Mucosa of stomach (tissue), 1 donor: ENCODE measurements around the gene PLXNA4.

Experiments
- H3K27me3 ChIP-seq: one replicate; pipeline ENCODE4 v1.7.0; 2013; ENCODE audit warnings: mild to moderate bottlenecking, low read length; ENCODE audit not compliant: control insufficient read depth, insufficient read depth
- H3K36me3 ChIP-seq: one replicate; pipeline ENCODE4 v1.7.0; 2013; ENCODE audit warnings: low read length; ENCODE audit not compliant: control insufficient read depth, insufficient read depth
- H3K4me1 ChIP-seq: one replicate; pipeline ENCODE4 v1.7.0; 2013; ENCODE audit warnings: mild to moderate bottlenecking, low read length; ENCODE audit not compliant: control insufficient read depth, insufficient read depth
- H3K4me3 ChIP-seq: one replicate; pipeline ENCODE4 v1.7.0; 2013; ENCODE audit warnings: low read length
- H3K9ac ChIP-seq: one replicate; pipeline ENCODE4 v1.7.0; 2013; ENCODE audit warnings: mild to moderate bottlenecking, low read length, moderate library complexity
- H3K9me3 ChIP-seq: one replicate; pipeline ENCODE4 v1.7.0; 2013; ENCODE audit warnings: mild to moderate bottlenecking, low read length, moderate library complexity; ENCODE audit not compliant: control insufficient read depth
- donor health status: Pancreatic carcinoma.

PLXNA4 gene

DNA sequence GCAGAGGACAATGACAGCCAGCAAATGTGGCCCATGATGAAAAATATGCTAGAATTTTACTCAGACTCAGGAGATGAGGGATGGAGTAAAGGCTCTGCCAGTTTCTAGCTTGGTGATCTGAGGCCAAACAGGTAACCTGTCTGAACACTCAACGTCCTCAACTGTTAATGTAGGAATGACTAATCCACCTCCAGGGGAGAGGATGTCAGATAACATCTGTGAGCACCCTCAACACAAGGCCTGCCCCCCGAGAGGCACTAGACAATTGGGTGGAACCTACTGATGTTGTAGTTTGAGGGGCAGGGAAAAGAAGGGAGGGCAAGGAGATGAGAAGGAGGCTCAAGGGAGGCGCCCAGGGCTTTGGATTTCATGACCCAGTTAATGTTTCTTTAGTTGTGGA lies 445.1 kb downstream of the PLXNA4 start:
- H3K9ac ChIP-seq, result no peak overlapping the region
- no peaks in the 10 kb centered on the region for H3K27me3 ChIP-seq
- H3K9me3 ChIP-seq, result no peaks in the 10 kb centered on the region
- H3K4me1 ChIP-seq, result no peaks in the 10 kb centered on the region
- H3K4me3 ChIP-seq, result no peak overlapping the region
- H3K36me3 ChIP-seq, result no peaks in the 10 kb centered on the region

DNA sequence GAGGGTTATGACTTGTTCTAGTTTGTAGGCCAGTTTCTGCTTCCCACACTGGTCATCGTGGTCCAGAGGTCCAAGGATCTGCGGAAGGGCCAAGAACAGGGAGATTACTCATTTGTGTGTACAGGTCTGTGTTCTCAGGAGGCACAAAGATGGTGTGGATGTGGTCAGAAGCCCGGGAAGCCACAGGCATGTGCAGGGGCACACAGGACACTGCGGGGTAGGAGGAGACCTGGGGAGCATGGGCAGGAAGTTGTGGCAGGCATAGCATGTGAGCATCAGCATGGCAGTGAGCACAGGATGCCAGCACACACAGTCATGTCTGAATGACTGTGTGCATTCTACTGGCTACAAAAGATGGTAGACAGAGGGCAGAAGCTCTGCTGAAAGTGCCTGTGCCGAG lies 445.8 kb downstream of the PLXNA4 start:
- no peak overlapping the region for H3K9ac ChIP-seq
- H3K27me3 ChIP-seq, result no peaks in the 10 kb centered on the region
- H3K9me3 ChIP-seq, result no peaks in the 10 kb centered on the region
- H3K4me3 ChIP-seq, result no peak overlapping the region
- H3K4me1 ChIP-seq, result no peaks in the 10 kb centered on the region
- H3K36me3 ChIP-seq, result no peaks in the 10 kb centered on the region

- H3K9me3 ChIP-seq, result no peaks in the 10 kb centered on the region
- no peak overlapping the region for H3K9ac ChIP-seq
- H3K27me3 ChIP-seq, result no peaks in the 10 kb centered on the region
- H3K4me3 ChIP-seq, result no peak overlapping the region
- no peaks in the 10 kb centered on the region for H3K4me1 ChIP-seq
- H3K36me3 ChIP-seq, result no peaks in the 10 kb centered on the region
Observed at GRCh38 chr7:132125872-132126595, 450.2 kb downstream of the PLXNA4 start.

DNA sequence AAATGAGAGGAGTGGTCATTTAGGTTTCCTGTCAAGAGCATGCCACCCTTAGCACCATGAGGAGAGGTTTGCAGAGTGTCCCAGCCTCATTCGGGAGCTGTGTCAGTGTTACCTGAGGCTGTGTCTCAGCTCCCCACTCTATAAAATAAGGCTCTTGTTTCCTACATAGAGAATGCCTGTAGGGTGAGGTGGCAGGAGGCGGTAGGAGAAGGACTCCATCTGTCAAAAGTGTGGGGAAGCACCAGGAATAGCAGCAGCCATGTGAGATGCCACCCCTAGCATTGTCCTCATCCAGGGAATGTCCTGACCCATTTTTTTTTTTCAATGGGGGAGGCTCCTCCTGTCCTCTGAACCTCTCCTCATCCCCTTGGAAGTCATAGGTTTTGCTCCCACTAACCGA lies 451.2 kb downstream of the PLXNA4 start:
- no peaks in the 10 kb centered on the region for H3K36me3 ChIP-seq
- H3K4me3 ChIP-seq, result no peak overlapping the region
- H3K4me1 ChIP-seq, result no peaks in the 10 kb centered on the region
- no peak overlapping the region for H3K9ac ChIP-seq
- no peaks in the 10 kb centered on the region for H3K27me3 ChIP-seq
- H3K9me3 ChIP-seq, result no peaks in the 10 kb centered on the region

DNA sequence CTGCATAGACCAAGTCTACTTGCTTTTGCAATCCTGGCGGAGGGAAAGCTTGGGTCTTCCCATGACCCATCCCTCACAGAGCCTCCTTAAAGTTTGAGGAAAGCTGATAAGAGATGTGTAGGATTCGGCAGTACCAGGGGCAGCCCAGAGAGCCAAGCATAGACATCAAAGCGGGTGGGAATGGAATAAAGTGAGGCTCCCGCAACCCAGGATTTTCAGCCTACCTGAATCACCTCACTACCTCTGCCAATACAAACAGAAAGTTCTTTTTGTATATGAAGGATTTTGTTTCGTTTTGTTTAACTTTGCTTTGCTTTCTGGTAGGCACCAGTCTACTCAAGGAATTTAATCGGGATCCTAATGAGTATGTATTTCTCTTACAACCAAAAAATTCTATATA lies 451.7 kb downstream of the PLXNA4 start:
- H3K9ac ChIP-seq, result no peak overlapping the region
- no peak overlapping the region for H3K4me3 ChIP-seq
- H3K27me3 ChIP-seq, result no peaks in the 10 kb centered on the region

DNA sequence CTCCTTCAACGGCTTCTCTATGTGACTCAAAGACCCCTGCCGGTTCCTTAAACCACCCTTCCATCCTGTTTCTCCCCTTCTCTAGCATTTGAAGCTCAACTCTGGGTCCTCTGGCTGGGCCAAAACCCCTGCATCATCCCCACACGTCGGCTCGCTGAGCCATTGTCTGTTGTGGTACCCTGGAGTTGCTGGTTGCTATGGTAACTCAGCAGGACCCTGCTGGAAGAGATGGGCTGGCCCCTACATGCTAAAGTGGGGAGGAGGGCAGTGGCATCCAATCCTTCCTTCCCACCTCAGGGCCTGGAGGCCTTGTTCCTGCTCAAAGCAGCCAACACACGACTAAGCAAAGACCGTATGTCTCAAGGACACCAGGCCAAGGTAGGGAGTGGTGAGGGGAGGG lies 452.5 kb downstream of the PLXNA4 start:
- Histone ChIP-seq H3K9me3 (no peaks in the 10 kb centered on the region), H3K4me1 (no peaks in the 10 kb centered on the region), H3K4me3 (no peak overlapping the region), H3K27me3 (no peaks in the 10 kb centered on the region), H3K9ac (no peak overlapping the region), H3K36me3 (no peaks in the 10 kb centered on the region)

More for the DNA sequence above, 451.7 kb downstream of the PLXNA4 start:
- H3K36me3 ChIP-seq, result no peaks in the 10 kb centered on the region
- H3K9me3 ChIP-seq, result no peaks in the 10 kb centered on the region
- H3K4me1 ChIP-seq, result no peaks in the 10 kb centered on the region

GRCh38 chr7:132122901-132123300 lies 453.4 kb downstream of the PLXNA4 start:
- H3K27me3 ChIP-seq, result no peaks in the 10 kb centered on the region
- H3K9me3 ChIP-seq, result no peaks in the 10 kb centered on the region
- H3K36me3 ChIP-seq, result no peaks in the 10 kb centered on the region
- H3K4me3 ChIP-seq, result no peak overlapping the region
- no peaks in the 10 kb centered on the region for H3K4me1 ChIP-seq
- no peak overlapping the region for H3K9ac ChIP-seq

GRCh38 chr7:132121987-132122386 lies 454.3 kb downstream of the PLXNA4 start:
- Histone ChIP-seq H3K27me3 (no peaks in the 10 kb centered on the region), H3K36me3 (no peaks in the 10 kb centered on the region), H3K9ac (no peak overlapping the region), H3K4me1 (no peaks in the 10 kb centered on the region), H3K9me3 (no peaks in the 10 kb centered on the region), H3K4me3 (no peak overlapping the region)

DNA sequence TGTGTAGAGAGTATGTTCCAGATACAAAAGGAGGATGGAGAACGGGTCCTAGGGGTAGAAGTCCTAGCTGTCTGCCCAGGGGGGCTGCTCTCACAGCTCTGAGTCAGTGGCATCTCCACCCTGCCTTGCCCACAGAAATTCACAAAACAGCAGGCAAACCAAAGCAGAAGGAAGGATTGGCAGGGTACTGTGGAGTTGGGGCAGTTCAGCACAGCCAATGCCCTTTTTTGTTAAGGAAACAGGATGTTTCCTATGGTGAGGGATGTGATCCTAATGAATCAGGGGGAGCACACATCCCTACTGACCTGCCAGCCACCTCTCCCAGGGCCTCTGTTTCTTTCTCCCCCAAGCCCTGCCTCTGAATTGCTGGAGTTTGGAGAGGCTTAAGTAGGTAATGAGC lies 457.6 kb downstream of the PLXNA4 start:
- no peaks in the 10 kb centered on the region for H3K4me1 ChIP-seq
- no peak overlapping the region for H3K4me3 ChIP-seq
- no peak overlapping the region for H3K9ac ChIP-seq
- no peaks in the 10 kb centered on the region for H3K36me3 ChIP-seq
- no peaks in the 10 kb centered on the region for H3K9me3 ChIP-seq
- H3K27me3 ChIP-seq, result no peaks in the 10 kb centered on the region

DNA sequence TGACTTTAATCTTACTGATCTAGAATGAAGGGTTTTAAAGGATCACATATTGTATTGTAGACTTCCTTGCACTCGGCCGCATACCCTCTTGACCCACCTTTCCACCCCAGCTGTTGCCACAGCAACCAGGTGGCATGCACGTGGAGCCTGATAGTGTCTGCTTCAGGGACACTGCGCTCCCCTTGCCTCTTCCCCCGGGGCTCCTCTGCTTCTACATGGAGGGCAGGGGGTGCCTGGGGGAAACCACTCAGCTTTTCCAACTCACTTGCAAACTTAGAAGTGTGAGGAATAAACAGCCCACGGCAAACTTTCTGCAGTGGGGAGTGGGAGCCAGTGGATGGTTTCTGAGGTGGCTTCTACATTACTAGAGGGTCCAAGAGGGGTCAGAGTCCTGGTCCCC lies 458.6 kb downstream of the PLXNA4 start:
- Histone ChIP-seq H3K27me3 (no peaks in the 10 kb centered on the region), H3K9me3 (no peaks in the 10 kb centered on the region), H3K4me1 (no peaks in the 10 kb centered on the region), H3K9ac (no peak overlapping the region), H3K4me3 (no peak overlapping the region), H3K36me3 (no peaks in the 10 kb centered on the region)

- Histone ChIP-seq H3K4me1 (no peaks in the 10 kb centered on the region), H3K27me3 (no peaks in the 10 kb centered on the region), H3K4me3 (no peak overlapping the region), H3K9ac (no peak overlapping the region), H3K36me3 (no peaks in the 10 kb centered on the region), H3K9me3 (no peaks in the 10 kb centered on the region)
Observed at GRCh38 chr7:132117181-132117580, 459.1 kb downstream of the PLXNA4 start.

DNA sequence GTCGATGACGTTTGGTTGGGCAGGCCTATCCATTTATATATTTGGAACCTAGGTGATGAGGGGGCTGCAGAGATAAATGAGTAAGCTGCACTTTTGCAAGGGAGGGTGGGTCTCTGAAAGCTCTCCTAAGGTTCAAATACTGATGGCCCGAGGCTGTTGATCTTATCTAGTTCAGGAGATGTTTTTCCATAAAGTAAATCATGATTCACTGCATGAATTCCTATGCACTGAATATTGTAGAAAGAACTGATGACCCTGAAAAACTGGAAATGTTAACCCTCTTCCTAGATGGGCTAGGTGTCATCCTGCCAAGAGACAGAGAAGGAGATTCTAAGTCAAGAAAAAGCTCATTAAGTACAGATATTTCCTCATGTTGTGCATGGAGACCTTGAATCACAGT lies 459.9 kb downstream of the PLXNA4 start:
- no peak overlapping the region for H3K9ac ChIP-seq
- H3K4me3 ChIP-seq, result no peak overlapping the region
- H3K27me3 ChIP-seq, result no peaks in the 10 kb centered on the region
- no peaks in the 10 kb centered on the region for H3K4me1 ChIP-seq
- H3K9me3 ChIP-seq, result no peaks in the 10 kb centered on the region
- no peaks in the 10 kb centered on the region for H3K36me3 ChIP-seq

GRCh38 chr7:132115758-132116157 lies 460.5 kb downstream of the PLXNA4 start:
- H3K4me3 ChIP-seq, result no peak overlapping the region
- no peak overlapping the region for H3K9ac ChIP-seq

More at GRCh38 chr7:132115758-132116157, 460.5 kb downstream of the PLXNA4 start:
- H3K27me3 ChIP-seq, result no peaks in the 10 kb centered on the region
- no peaks in the 10 kb centered on the region for H3K4me1 ChIP-seq
- no peaks in the 10 kb centered on the region for H3K9me3 ChIP-seq
- no peaks in the 10 kb centered on the region for H3K36me3 ChIP-seq
